ENCODE results near the gene SLC6A1. TPM values are rescaled to one million over a fixed set of nuclear protein-coding genes. Genes with fewer than 3 reads are reported as not detected.
"Not testable (repeated sequence)": the region's sequence is repeated elsewhere in the genome, so short reads cannot be mapped to it uniquely, and the experiment has no call there.

SLC6A1 gene
- total RNA-seq, 2 experiments from 2014 or later = not detected

- H3K9me3 Mint-ChIP-seq = peaks cover 1% of the 10 kb centered on the region
- peaks cover 7% of the 10 kb centered on the region for H3K27me3 Mint-ChIP-seq
- H3K27ac Mint-ChIP-seq = no peak overlapping the region
- ATAC-seq (ENCODE audit: low read depth) = peak; percentile 72
- H3K4me3 Mint-ChIP-seq = no peak overlapping the region
- no peaks in the 10 kb centered on the region for H3K36me3 Mint-ChIP-seq
- no peaks in the 10 kb centered on the region for H3K4me1 Mint-ChIP-seq
- DNase-seq = peak; percentile 38
- POLR2A ChIA-PET = no interaction called here
These were observed 66.7 kb downstream of the SLC6A1 start for GRCh38 chr3:11059090-11059798.

GRCh38 chr3:11059799-11060115 is 67.2 kb downstream of the SLC6A1 start:
- H3K36me3 Mint-ChIP-seq = no peaks in the 10 kb centered on the region
- H3K9me3 Mint-ChIP-seq = peaks cover 6% of the 10 kb centered on the region
- DNase-seq (no peak), ATAC-seq (ENCODE audit: low read depth) (no peak)
- no peaks in the 10 kb centered on the region for H3K4me1 Mint-ChIP-seq
- H3K27ac Mint-ChIP-seq = no peak overlapping the region
- peaks cover 9% of the 10 kb centered on the region for H3K27me3 Mint-ChIP-seq
- no peak overlapping the region for H3K4me3 Mint-ChIP-seq
- POLR2A ChIA-PET = no interaction called here

DNA sequence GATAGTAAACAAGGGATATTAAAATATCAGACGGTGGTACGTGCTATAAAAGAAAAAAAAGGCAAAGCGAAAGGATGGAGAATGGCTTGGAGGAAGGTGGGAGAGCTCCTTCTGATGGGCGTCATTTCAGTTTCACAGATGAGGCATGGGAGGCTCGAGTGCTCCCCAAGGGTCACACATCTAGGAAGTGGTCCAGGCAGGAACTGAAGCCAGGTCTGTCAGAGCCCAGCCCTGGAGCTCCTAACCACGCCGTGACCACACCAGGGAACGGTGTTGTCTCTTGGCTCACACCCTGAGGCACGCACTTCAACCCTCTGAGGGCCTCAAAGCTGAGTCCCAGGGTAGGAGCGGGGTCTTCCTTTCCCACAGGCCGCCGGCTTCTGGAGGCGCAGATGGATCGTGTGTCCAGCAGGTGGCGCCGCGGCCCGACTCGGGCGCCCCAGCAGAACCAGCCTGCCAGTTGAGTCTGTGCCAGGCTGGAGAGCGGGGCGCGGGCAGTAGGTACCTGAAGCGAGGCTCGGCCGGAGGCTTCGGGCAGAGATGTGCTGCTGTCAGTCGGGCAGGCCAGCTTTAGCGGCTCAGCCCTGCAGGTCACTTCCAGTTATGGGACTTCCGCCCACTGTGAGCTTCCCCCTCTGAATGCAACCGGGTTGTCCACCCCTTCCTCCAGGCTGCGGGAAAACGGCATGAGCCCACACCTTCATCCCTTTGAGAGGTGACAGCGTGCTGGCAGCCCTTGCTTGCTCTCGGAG is 68.1 kb downstream of the SLC6A1 start:
- POLR2A ChIA-PET = no interaction called here
- Mint-ChIP-seq H3K36me3 (no peaks in the 10 kb centered on the region), H3K27me3 (peaks cover 16% of the 10 kb centered on the region), H3K9me3 (peaks cover 10% of the 10 kb centered on the region), H3K4me1 (no peaks in the 10 kb centered on the region), H3K4me3 (no peak overlapping the region), H3K27ac (no peak overlapping the region)
- peak; percentile 51 for ATAC-seq (ENCODE audit: low read depth)
- peak; percentile 77 for DNase-seq

GRCh38 chr3:11061268-11061871 is 68.8 kb downstream of the SLC6A1 start:
- peaks cover 17% of the 10 kb centered on the region for H3K27me3 Mint-ChIP-seq
- DNase-seq; H3K36me3 Mint-ChIP-seq; H3K9me3 Mint-ChIP-seq; H3K4me3 Mint-ChIP-seq; H3K4me1 Mint-ChIP-seq; H3K27ac Mint-ChIP-seq; POLR2A ChIA-PET; ATAC-seq (ENCODE audit: low read depth): not testable (repeated sequence)

- H3K36me3 Mint-ChIP-seq = no peaks in the 10 kb centered on the region
- POLR2A ChIA-PET = no interaction called here
- H3K27ac Mint-ChIP-seq = no peak overlapping the region
- H3K4me3 Mint-ChIP-seq = no peak overlapping the region
- H3K9me3 Mint-ChIP-seq = peaks cover 10% of the 10 kb centered on the region
- peaks cover 12% of the 10 kb centered on the region for H3K27me3 Mint-ChIP-seq
- DNase-seq (no peak), ATAC-seq (ENCODE audit: low read depth) (no peak)
- H3K4me1 Mint-ChIP-seq = no peaks in the 10 kb centered on the region
These were observed 70.2 kb downstream of the SLC6A1 start for GRCh38 chr3:11062704-11063103.

- H3K4me3 Mint-ChIP-seq = no peak overlapping the region
- DNase-seq = no peak
- no peak overlapping the region for H3K27ac Mint-ChIP-seq
- no peaks in the 10 kb centered on the region for H3K4me1 Mint-ChIP-seq
- POLR2A ChIA-PET = interaction anchor here (0.6 kb wide), 1 partner anchor 403 kb away, joined by 4 read pairs; no protein-coding TSS in a partner anchor
- no peak for ATAC-seq (ENCODE audit: low read depth)
- H3K36me3 Mint-ChIP-seq = no peaks in the 10 kb centered on the region
- H3K9me3 Mint-ChIP-seq = no peaks in the 10 kb centered on the region
- peaks cover 19% of the 10 kb centered on the region for H3K27me3 Mint-ChIP-seq
These were observed 78.7 kb downstream of the SLC6A1 start for GRCh38 chr3:11071096-11071755.

DNA sequence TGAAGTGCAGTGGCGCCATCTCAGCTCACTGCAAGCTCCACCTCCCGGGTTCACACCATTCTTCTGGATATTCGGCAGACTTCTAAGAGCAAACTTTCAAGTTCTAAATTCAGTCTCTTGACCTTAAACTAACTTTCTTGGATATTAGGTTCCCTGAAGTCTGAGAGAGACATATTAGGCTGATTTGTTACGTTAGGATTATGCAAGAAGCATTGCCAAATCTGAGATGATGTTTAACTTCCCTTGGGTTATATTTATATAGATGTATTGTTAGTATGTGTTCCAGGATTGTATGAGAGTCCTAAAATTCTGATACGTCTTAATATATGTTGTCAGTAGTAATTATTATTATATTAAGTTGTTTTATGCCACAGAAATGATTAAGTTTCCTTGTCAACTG is 80.1 kb downstream of the SLC6A1 start:
- Mint-ChIP-seq H3K9me3 (no peaks in the 10 kb centered on the region), H3K27me3 (peaks cover 19% of the 10 kb centered on the region), H3K36me3 (no peaks in the 10 kb centered on the region), H3K4me1 (no peaks in the 10 kb centered on the region), H3K4me3 (no peak overlapping the region), H3K27ac (no peak overlapping the region)
- POLR2A ChIA-PET = no interaction called here
- no peak for ATAC-seq (ENCODE audit: low read depth)
- no peak for DNase-seq

GRCh38 chr3:11074011-11074410 is 81.5 kb downstream of the SLC6A1 start:
- H3K4me1 Mint-ChIP-seq = no peaks in the 10 kb centered on the region
- no peak overlapping the region for H3K4me3 Mint-ChIP-seq
- H3K27me3 Mint-ChIP-seq = peaks cover 18% of the 10 kb centered on the region
- no peak for ATAC-seq (ENCODE audit: low read depth)
- no peak overlapping the region for H3K27ac Mint-ChIP-seq
- no peak for DNase-seq
- H3K36me3 Mint-ChIP-seq = no peaks in the 10 kb centered on the region
- POLR2A ChIA-PET = no interaction called here
- no peaks in the 10 kb centered on the region for H3K9me3 Mint-ChIP-seq

GRCh38 chr3:11074451-11074850 is 81.9 kb downstream of the SLC6A1 start:
- H3K4me3 Mint-ChIP-seq = no peak overlapping the region
- no peaks in the 10 kb centered on the region for H3K36me3 Mint-ChIP-seq
- H3K9me3 Mint-ChIP-seq = no peaks in the 10 kb centered on the region
- POLR2A ChIA-PET = no interaction called here
- H3K4me1 Mint-ChIP-seq = no peaks in the 10 kb centered on the region
- ATAC-seq (ENCODE audit: low read depth) (no peak), DNase-seq (no peak)
- H3K27ac Mint-ChIP-seq = no peak overlapping the region
- H3K27me3 Mint-ChIP-seq = peaks cover 20% of the 10 kb centered on the region

GRCh38 chr3:11075122-11075521 is 82.6 kb downstream of the SLC6A1 start:
- H3K4me3 Mint-ChIP-seq; H3K9me3 Mint-ChIP-seq; H3K4me1 Mint-ChIP-seq; POLR2A ChIA-PET; H3K36me3 Mint-ChIP-seq; ATAC-seq (ENCODE audit: low read depth); DNase-seq; H3K27ac Mint-ChIP-seq: not testable (repeated sequence)
- H3K27me3 Mint-ChIP-seq = peaks cover 22% of the 10 kb centered on the region

GRCh38 chr3:11076711-11077110 is 84.2 kb downstream of the SLC6A1 start:
- Mint-ChIP-seq H3K4me1 (no peaks in the 10 kb centered on the region), H3K9me3 (no peaks in the 10 kb centered on the region), H3K36me3 (no peaks in the 10 kb centered on the region), H3K4me3 (no peak overlapping the region), H3K27me3 (peaks cover 22% of the 10 kb centered on the region), H3K27ac (no peak overlapping the region)
- no peak for DNase-seq
- POLR2A ChIA-PET = no interaction called here
- ATAC-seq (ENCODE audit: low read depth) = no peak

DNA sequence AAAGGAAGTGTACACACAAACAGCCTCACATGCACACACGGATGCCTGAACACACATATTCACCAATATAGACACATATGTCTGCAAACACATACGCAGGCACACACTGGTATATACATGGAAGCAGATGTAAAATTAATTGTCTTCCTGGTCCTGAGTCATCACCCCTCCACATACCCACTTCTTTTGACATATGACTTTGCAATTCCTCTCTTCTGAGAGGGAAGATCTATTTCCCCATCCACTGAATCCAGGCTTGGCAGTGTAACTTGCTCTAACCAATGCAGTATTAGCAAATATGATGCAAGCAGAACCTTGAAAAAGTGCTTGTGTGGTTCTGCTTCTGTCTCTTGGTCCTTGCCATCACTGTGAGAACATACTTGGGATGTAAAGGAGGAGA is 84.9 kb downstream of the SLC6A1 start:
- Mint-ChIP-seq H3K36me3 (no peaks in the 10 kb centered on the region), H3K4me1 (no peaks in the 10 kb centered on the region), H3K27me3 (peaks cover 19% of the 10 kb centered on the region), H3K27ac (no peak overlapping the region), H3K9me3 (no peaks in the 10 kb centered on the region), H3K4me3 (no peak overlapping the region)
- ATAC-seq (ENCODE audit: low read depth) = no peak
- DNase-seq = no peak
- POLR2A ChIA-PET = no interaction called here

DNA sequence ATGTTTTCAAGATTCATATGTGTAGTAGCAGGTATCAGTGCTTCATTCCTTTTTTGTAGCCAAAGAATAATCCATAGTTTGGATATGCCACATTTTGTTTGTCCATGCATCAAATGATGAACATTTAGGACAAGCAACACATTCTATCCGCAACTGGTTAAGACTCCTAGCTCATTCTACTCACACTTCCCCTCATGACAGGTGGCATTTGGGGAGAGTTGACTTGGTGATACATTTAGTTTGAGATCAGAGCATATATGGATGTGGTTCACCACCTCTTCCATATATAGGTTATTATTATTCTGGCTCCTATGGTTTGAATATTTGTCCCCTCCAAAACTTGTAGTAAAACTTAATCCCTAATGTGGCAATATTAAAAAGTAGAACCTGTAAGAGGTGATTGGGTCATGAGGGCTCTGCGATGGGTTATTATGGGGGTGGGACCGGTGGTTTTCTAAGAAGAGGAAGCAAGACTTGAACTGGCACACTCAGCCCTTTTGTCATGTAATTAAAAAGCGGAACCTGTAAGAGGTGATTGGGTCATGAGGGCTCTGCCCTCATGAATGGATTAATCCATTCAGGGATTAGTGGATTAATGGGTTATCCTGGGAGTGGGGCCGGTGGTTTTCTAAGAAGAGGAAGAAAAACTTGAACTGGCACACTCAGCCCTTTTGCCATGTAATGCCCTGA is 86.4 kb downstream of the SLC6A1 start:
- peaks cover 14% of the 10 kb centered on the region for H3K27me3 Mint-ChIP-seq
- POLR2A ChIA-PET = no interaction called here
- H3K4me3 Mint-ChIP-seq = no peak overlapping the region
- no peaks in the 10 kb centered on the region for H3K9me3 Mint-ChIP-seq
- H3K36me3 Mint-ChIP-seq = no peaks in the 10 kb centered on the region
- no peak for DNase-seq
- H3K4me1 Mint-ChIP-seq = no peaks in the 10 kb centered on the region
- no peak for ATAC-seq (ENCODE audit: low read depth)
- H3K27ac Mint-ChIP-seq = no peak overlapping the region

All from activated naive CD8-positive, alpha-beta T cell treated with anti-CD3 and anti-CD28 coated beads, Interleukin-2, amount 10 ng/mL, durations not matched to agents 7 days and 5 days (primary cell).